Body of pancreas (tissue), 4 donors: Measurements from ENCODE around the gene NDC1.

ENCODE experiments used
- CTCF ChIP-seq, 7 experiments: fragments of 450-650 bp in 4 of 7; fragments of 200-600 bp in 3 of 7; sonication (generic) in 3 of 7; IDR thresholded peaks; one replicate each; pipeline ENCODE4 v1.5.1; 2016 to 2019; ENCODE audit warnings: antibody characterized with exemption in 7 of 7
- POLR2A ChIP-seq, 3 donors: fragments of 450-650 bp; IDR thresholded peaks; one replicate each; pipeline ENCODE4 v1.6.1; 2016; ENCODE audit warnings: antibody characterized with exemption in 3 of 3, mild to moderate bottlenecking in 2 of 3

DNA sequence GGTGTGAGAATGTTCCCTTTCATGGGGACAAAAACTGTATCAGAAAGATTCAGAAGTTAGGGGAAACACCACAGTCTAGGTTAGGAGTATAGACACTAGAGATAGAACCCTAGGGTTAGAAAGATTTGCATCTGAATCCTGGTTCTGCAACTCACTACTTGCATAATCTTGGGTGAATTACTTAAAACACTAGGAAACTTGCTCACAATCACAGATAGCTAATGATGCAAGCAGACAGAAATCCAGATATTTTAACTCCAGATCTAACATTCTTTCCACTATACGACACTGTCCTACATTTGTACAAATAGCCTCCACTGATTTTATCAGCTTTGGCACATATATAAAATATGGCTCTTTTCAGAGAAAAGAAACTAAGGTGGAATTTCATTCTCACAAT lies 68.3 kb downstream of the NDC1 start:
- TF ChIP-seq CTCF (IDR thresholded peaks at IDR 0.05) (no peak), POLR2A (IDR thresholded peaks at IDR 0.05) (no peak)
